ENCODE results near the gene RFC3.

- TF ChIP-seq, protein P1, sequence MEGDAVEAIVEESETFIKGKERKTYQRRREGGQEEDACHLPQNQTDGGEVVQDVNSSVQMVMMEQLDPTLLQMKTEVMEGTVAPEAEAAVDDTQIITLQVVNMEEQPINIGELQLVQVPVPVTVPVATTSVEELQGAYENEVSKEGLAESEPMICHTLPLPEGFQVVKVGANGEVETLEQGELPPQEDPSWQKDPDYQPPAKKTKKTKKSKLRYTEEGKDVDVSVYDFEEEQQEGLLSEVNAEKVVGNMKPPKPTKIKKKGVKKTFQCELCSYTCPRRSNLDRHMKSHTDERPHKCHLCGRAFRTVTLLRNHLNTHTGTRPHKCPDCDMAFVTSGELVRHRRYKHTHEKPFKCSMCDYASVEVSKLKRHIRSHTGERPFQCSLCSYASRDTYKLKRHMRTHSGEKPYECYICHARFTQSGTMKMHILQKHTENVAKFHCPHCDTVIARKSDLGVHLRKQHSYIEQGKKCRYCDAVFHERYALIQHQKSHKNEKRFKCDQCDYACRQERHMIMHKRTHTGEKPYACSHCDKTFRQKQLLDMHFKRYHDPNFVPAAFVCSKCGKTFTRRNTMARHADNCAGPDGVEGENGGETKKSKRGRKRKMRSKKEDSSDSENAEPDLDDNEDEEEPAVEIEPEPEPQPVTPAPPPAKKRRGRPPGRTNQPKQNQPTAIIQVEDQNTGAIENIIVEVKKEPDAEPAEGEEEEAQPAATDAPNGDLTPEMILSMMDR (IDR thresholded peaks at IDR 0.05) = no peak
- no peak for TF ChIP-seq EZH2 (IDR thresholded peaks at IDR 0.05)
Measured at GRCh38 chr13:33817513-33817900, 442 bp upstream of the RFC3 start.

Measured in neural progenitor cell (in vitro differentiated cells).